Liver (tissue), 9 donors: ENCODE data around the gene GNAI2. TPM values are rescaled to one million over a fixed set of nuclear protein-coding genes. Genes with fewer than 3 reads are reported as not detected.

Source experiments
- DNase-seq: peaks from one replicate; pipeline ENCODE4 v3.0.0-alpha.2; 2017; ENCODE audit warnings: low spot score
- H3K27ac ChIP-seq, 2 donors: one replicate each; pipeline ENCODE4 v1.7.0; 2013; ENCODE audit warnings: inconsistent platforms in 2 of 2, low read length in 2 of 2, control low read depth in 1 of 2, low read depth in 1 of 2, mild to moderate bottlenecking in 1 of 2
- H3K27me3 ChIP-seq, 4 donors: one replicate each; pipeline versions ENCODE4 v1.6.1 to v1.7.0; 2013; ENCODE audit warnings: low read length in 3 of 4, inconsistent platforms in 1 of 4, mild to moderate bottlenecking in 1 of 4, moderate library complexity in 1 of 4; ENCODE audit not compliant: control insufficient read depth in 4 of 4, insufficient read depth in 4 of 4
- H3K36me3 ChIP-seq, 4 donors: one replicate each; pipeline versions ENCODE4 v1.6.1 to v1.7.0; 2013; ENCODE audit warnings: low read length in 3 of 4, mild to moderate bottlenecking in 3 of 4, low read depth in 1 of 4, moderate library complexity in 1 of 4; ENCODE audit not compliant: control insufficient read depth in 4 of 4, insufficient read depth in 3 of 4
- H3K4me1 ChIP-seq, 4 donors: one replicate each; pipeline versions ENCODE4 v1.6.1 to v1.7.0; 2013; ENCODE audit warnings: low read length in 3 of 4, mild to moderate bottlenecking in 3 of 4, moderate library complexity in 1 of 4; ENCODE audit not compliant: control insufficient read depth in 4 of 4, insufficient read depth in 4 of 4
- H3K4me3 ChIP-seq, 3 donors: one replicate each; pipeline versions ENCODE4 v1.6.1 to v1.7.0; 2013; ENCODE audit warnings: low read length in 3 of 3, control low read depth in 1 of 3, low read depth in 1 of 3, mild to moderate bottlenecking in 1 of 3
- H3K9ac ChIP-seq, 2 donors: one replicate each; pipeline ENCODE4 v1.7.0; 2013; ENCODE audit warnings: low read length in 2 of 2, mild to moderate bottlenecking in 2 of 2, moderate library complexity in 2 of 2, control low read depth in 1 of 2, low read depth in 1 of 2
- H3K9me3 ChIP-seq, 4 donors: one replicate each; pipeline versions ENCODE4 v1.6.1 to v1.7.0; 2013; ENCODE audit warnings: low read length in 3 of 4; ENCODE audit not compliant: control insufficient read depth in 4 of 4
- ATF3 ChIP-seq: IDR thresholded peaks from 2 replicates; pipeline ENCODE4 v1.6.1; 2016; ENCODE audit warnings: antibody characterized with exemption
- CTCF ChIP-seq: fragments of 150-350 bp; IDR thresholded peaks from 2 replicates; pipeline ENCODE4 v1.5.1; 2017; ENCODE audit warnings: improper control_type of control experiment, low read depth, low read length; ENCODE audit not compliant: missing input control
- EGR1 ChIP-seq, 2 donors: IDR thresholded peaks; 2 replicates each; pipeline ENCODE4 v1.6.1; 2016 to 2018; ENCODE audit warnings: antibody characterized with exemption in 2 of 2, low read depth in 2 of 2
- FOXA1 ChIP-seq: IDR thresholded peaks from 2 replicates; pipeline ENCODE4 v1.6.1; 2016; ENCODE audit warnings: antibody characterized with exemption
- FOXA2 ChIP-seq: IDR thresholded peaks from 2 replicates; pipeline ENCODE4 v1.6.1; 2016; ENCODE audit warnings: antibody characterized with exemption
- GABPA ChIP-seq, 2 donors: IDR thresholded peaks in 1 of 2; conservative IDR thresholded peaks in 1 of 2; 2 replicates each; pipeline ENCODE4 v1.6.1; 2016; ENCODE audit warnings: antibody characterized with exemption in 2 of 2, mild to moderate bottlenecking in 1 of 2, moderate library complexity in 1 of 2
- HNF4A ChIP-seq, 2 donors: conservative IDR thresholded peaks; 2 replicates each; pipeline ENCODE4 v1.6.1; 2016; ENCODE audit warnings: antibody characterized with exemption in 2 of 2, mild to moderate bottlenecking in 2 of 2
- HNF4G ChIP-seq: IDR thresholded peaks from 2 replicates; pipeline ENCODE4 v1.6.1; 2016; ENCODE audit warnings: antibody characterized with exemption
- JUND ChIP-seq, 2 donors: IDR thresholded peaks; 2 replicates each; pipeline ENCODE4 v1.6.1; 2016; ENCODE audit warnings: antibody characterized with exemption in 2 of 2
- MAX ChIP-seq: IDR thresholded peaks from 2 replicates; pipeline ENCODE4 v1.6.1; 2016; ENCODE audit warnings: antibody characterized with exemption
- NR2F2 ChIP-seq: IDR thresholded peaks from 2 replicates; pipeline ENCODE4 v1.6.1; 2016; ENCODE audit warnings: antibody characterized with exemption
- RAD21 ChIP-seq, 2 donors: IDR thresholded peaks; 2 replicates each; pipeline ENCODE4 v1.6.1; 2016; ENCODE audit warnings: antibody characterized with exemption in 2 of 2, mild to moderate bottlenecking in 2 of 2
- REST ChIP-seq: IDR thresholded peaks from 2 replicates; pipeline ENCODE4 v1.6.1; 2016; ENCODE audit warnings: antibody characterized with exemption, mild to moderate bottlenecking
- RXRA ChIP-seq, 2 donors: IDR thresholded peaks; 2 replicates each; pipeline ENCODE4 v1.6.1; 2017 to 2018; ENCODE audit warnings: antibody characterized with exemption in 2 of 2, mild to moderate bottlenecking in 1 of 2
- SP1 ChIP-seq: IDR thresholded peaks from 2 replicates; pipeline ENCODE4 v1.6.1; 2018; ENCODE audit warnings: antibody characterized with exemption, mild to moderate bottlenecking
- YY1 ChIP-seq: IDR thresholded peaks from 2 replicates; pipeline ENCODE4 v1.6.1; 2016; ENCODE audit warnings: antibody characterized with exemption, mild to moderate bottlenecking
- ZBTB33 ChIP-seq: IDR thresholded peaks from 2 replicates; pipeline ENCODE4 v1.6.1; 2016; ENCODE audit warnings: antibody characterized with exemption
- WGBS: extraction: QIAGEN DNeasy Blood & Tissue Kit; methylation state at CpG from one replicate; pipeline ENCODE4 v1.1.7; 2013; 5-methylcytosine and 5-hydroxymethylcytosine counted together
- polyA plus RNA-seq, 2 donors: library from polyadenylated mRNA; stranded (reverse) in 1 of 2; unstranded in 1 of 2; fragments of 200-250 nt in 1 of 2; fragments of >200 nt in 1 of 2; fragmentation: Nextera tagmentation in 1 of 2; extraction: Ambion mirVana in 1 of 2; gene quantifications; one replicate each; pipeline versions ENCODE4 v1.2.1 to v1.2.3, GENCODE V29; 2013 to 2015
- total RNA-seq, 2 donors: library from RNA; depleted of rRNA; stranded (reverse); fragments of >200 nt; gene quantifications; one replicate each; pipeline ENCODE4 v1.2.3, GENCODE V29; 2014
- donor health status: healthy.
- donor health status: healthy.
- donor health status: healthy.
- donor health status: healthy.
- donor health status: healthy.

The GNAI2 gene
- total and polyA plus RNA-seq, 4 donors, result 58.3 to 86.3 (median 62.3) TPM

- TF ChIP-seq REST (no peak), NR2F2 (no peak), ZBTB33 (no peak)
Observed at GRCh38 chr3:50221411-50222168, 14.4 kb upstream of the GNAI2 start (continued).

- WGBS, result 30% methylated on average over 1 of the region's 1 CpG
- H3K4me1 ChIP-seq, result peaks cover 4 to 51% (median 40%) of the 10 kb centered on the region in 4 donors
- no peak overlapping the region for H3K4me3 ChIP-seq
- H3K27ac ChIP-seq, result peak overlapping the region; percentile 49 to 78
- H3K36me3 ChIP-seq, result peaks cover 6 to 9% (median 7%) of the 10 kb centered on the region in 4 donors
- TF ChIP-seq CTCF, result no peak
- TF ChIP-seq HNF4A (conservative IDR thresholded peaks at IDR 0.05), result no peak
- no peak for TF ChIP-seq FOXA1
- TF ChIP-seq JUND (IDR thresholded peaks at IDR 0.05), result no peak
- TF ChIP-seq HNF4G, result no peak
- TF ChIP-seq MAX, result no peak
- TF ChIP-seq EGR1 (IDR thresholded peaks at IDR 0.05; ENCODE audit: low read depth in 2 of 2), result no peak
- no peak for DNase-seq
- H3K9me3 ChIP-seq, result no peaks in the 10 kb centered on the region
- no peak overlapping the region for H3K9ac ChIP-seq
- H3K27me3 ChIP-seq, result no peaks in the 10 kb centered on the region
Observed at GRCh38 chr3:50222169-50222528, 13.9 kb upstream of the GNAI2 start.

GRCh38 chr3:50224639-50225038 lies 11.4 kb upstream of the GNAI2 start:
- DNase-seq, result no peak
- Histone ChIP-seq H3K27me3 (no peaks in the 10 kb centered on the region), H3K27ac (no peak overlapping the region), H3K9me3 (no peaks in the 10 kb centered on the region), H3K36me3 (peaks cover 0 to 2% (median 0%) of the 10 kb centered on the region in 4 donors), H3K9ac (no peak overlapping the region), H3K4me1 (peaks cover 8 to 36% (median 32%) of the 10 kb centered on the region in 4 donors), H3K4me3 (no peak overlapping the region)
- WGBS, result 72% methylated on average over 5 of the region's 5 CpGs
- TF ChIP-seq FOXA2 (no peak), RAD21 (IDR thresholded peaks at IDR 0.05) (no peak), YY1 (no peak), MAX (no peak), EGR1 (IDR thresholded peaks at IDR 0.05; ENCODE audit: low read depth in 2 of 2) (no peak), ATF3 (no peak), CTCF (no peak), JUND (IDR thresholded peaks at IDR 0.05) (no peak), ZBTB33 (no peak), SP1 (no peak), RXRA (IDR thresholded peaks at IDR 0.05) (no peak), GABPA (IDR thresholded peaks at IDR 0.05 in 1 of 2, conservative IDR thresholded peaks at IDR 0.05 in 1 of 2) (no peak), HNF4A (conservative IDR thresholded peaks at IDR 0.05) (no peak)
